Effector memory CD8-positive, alpha-beta T cell (primary cell): ENCODE measurements around the gene ASPSCR1.
A peak's percentile ranks its signal among the peaks of the same experiment; 100 is the strongest.

Experiments used
- ATAC-seq: fragments of 150-1000 bp; cut with Tn5 transposase; replicated peaks from 2 replicates; pipeline ENCODE4 v1.10.0; 2021; ENCODE audit warnings: mild to moderate bottlenecking, moderate library complexity
- DNase-seq, 3 experiments: peaks; one replicate each; pipeline ENCODE4 v3.0.0; 2021
- H3K27ac Mint-ChIP-seq, 2 donors: one replicate each; pipeline ENCODE4 v1.8.0; 2022; ENCODE audit warnings: mild to moderate bottlenecking in 2 of 2, mixed read lengths in 2 of 2, moderate library complexity in 2 of 2
- H3K27me3 Mint-ChIP-seq, 2 donors: one replicate each; pipeline ENCODE4 v1.8.0; 2022; ENCODE audit warnings: mixed read lengths in 2 of 2
- H3K36me3 Mint-ChIP-seq: one replicate; pipeline ENCODE4 v1.8.0; 2022; ENCODE audit warnings: mild to moderate bottlenecking, moderate library complexity, mixed read lengths; ENCODE audit not compliant: insufficient read depth
- H3K4me1 Mint-ChIP-seq, 2 donors: one replicate each; pipeline ENCODE4 v1.8.0; 2022; ENCODE audit warnings: low read depth in 2 of 2, mixed read lengths in 2 of 2
- H3K4me3 Mint-ChIP-seq, 2 donors: one replicate each; pipeline ENCODE4 v1.8.0; 2022; ENCODE audit warnings: mild to moderate bottlenecking in 2 of 2, mixed read lengths in 2 of 2, moderate library complexity in 2 of 2
- H3K9me3 Mint-ChIP-seq, 2 donors: one replicate each; pipeline ENCODE4 v1.8.0; 2022; ENCODE audit warnings: mixed read lengths in 2 of 2

The ASPSCR1 gene

DNA sequence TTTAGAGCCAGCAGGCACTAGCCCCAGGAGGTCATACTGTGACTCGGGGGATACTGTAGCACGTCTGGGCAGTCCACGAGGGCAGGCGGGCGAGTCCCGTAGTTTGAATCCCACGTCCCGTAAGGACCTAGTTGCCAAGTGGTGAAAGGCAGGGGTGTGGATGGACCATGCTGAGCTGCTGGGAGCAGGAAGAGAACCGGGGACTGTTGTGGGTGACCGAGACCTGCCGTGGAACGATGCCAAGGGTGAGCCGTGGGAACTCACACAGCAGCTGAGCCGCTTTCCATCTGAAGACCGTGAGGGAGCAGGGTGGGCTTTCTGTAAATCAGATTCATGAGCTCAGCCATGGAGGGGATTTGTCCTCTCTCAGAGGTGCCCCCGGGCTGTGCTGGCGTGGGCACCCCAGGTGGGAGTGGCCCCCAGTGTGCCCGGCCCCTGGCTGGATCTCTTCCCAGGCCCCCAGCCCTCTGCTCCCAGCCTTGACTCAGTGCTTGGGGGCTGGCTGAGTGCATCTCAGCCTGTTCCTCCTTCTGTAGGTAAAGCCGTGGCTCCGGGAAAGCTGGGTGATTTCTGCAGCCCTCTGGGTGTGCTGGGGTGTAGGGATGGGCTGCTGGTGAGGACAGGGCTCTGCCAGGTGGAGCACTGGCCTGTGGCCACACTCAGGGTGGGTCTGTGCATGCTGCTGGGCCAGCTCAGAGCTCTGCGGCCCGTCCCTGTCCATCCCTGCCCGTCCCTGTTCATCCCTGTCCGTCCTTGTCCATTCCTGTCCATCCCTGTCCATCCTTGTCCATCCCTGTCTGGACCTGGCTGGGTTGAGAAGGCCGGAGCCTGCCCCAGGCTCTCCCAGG, 13.6 kb downstream of the ASPSCR1 start:
- ATAC-seq: no peak
- H3K4me3 Mint-ChIP-seq: no peak overlapping the region
- H3K9me3 Mint-ChIP-seq: no peaks in the 10 kb centered on the region
- peaks cover 13% of the 10 kb centered on the region for H3K36me3 Mint-ChIP-seq
- peaks cover 11 to 16% of the 10 kb centered on the region in 2 donors for H3K4me1 Mint-ChIP-seq
- H3K27me3 Mint-ChIP-seq: no peaks in the 10 kb centered on the region
- DNase-seq: no peak
- H3K27ac Mint-ChIP-seq: no peak overlapping the region

DNA sequence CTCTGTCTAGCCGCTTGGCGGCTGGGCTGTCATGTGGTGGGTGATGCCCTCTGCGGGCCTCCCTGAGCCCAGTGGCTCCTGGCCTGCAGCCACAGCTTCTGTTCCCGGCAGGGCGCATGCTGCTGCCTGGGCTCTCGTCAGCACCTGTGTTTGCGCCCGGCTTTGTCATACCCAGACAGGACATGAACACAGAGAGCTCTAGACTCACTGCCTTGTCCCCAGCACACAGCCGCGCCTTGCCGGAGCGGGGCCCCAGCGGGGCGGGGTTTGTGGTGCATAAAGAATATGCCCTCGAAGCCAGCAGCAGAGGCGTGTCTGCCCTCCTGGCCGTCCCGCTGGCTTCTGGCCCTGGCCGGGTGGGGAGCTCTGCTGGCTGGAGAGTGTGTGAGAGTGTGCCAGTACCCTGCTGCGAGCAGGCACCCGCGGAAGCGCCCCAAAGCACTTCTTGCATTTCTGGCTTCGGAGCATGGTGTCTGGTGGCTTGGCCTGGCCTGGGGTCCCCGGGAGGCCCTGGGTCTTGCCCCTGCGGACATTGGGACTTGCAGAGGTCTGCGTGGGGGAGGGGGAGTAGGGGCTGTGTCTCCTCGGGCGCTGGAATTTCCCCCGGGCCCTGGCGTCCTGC, 14.4 kb downstream of the ASPSCR1 start:
- Mint-ChIP-seq H3K4me3 (no peak overlapping the region), H3K36me3 (peaks cover 12% of the 10 kb centered on the region), H3K9me3 (no peaks in the 10 kb centered on the region), H3K4me1 (peaks cover 9 to 12% of the 10 kb centered on the region in 2 donors), H3K27me3 (no peaks in the 10 kb centered on the region), H3K27ac (no peak overlapping the region)
- DNase-seq (no peak), ATAC-seq (no peak)

- ATAC-seq: no peak
- DNase-seq: no peak
- Mint-ChIP-seq H3K36me3 (peaks cover 7% of the 10 kb centered on the region), H3K4me1 (peaks cover 7 to 8% of the 10 kb centered on the region in 2 donors), H3K9me3 (no peaks in the 10 kb centered on the region), H3K4me3 (no peak overlapping the region), H3K27me3 (no peaks in the 10 kb centered on the region), H3K27ac (no peak overlapping the region)
These were observed 15.1 kb downstream of the ASPSCR1 start for GRCh38 chr17:81992306-81993102.

DNA sequence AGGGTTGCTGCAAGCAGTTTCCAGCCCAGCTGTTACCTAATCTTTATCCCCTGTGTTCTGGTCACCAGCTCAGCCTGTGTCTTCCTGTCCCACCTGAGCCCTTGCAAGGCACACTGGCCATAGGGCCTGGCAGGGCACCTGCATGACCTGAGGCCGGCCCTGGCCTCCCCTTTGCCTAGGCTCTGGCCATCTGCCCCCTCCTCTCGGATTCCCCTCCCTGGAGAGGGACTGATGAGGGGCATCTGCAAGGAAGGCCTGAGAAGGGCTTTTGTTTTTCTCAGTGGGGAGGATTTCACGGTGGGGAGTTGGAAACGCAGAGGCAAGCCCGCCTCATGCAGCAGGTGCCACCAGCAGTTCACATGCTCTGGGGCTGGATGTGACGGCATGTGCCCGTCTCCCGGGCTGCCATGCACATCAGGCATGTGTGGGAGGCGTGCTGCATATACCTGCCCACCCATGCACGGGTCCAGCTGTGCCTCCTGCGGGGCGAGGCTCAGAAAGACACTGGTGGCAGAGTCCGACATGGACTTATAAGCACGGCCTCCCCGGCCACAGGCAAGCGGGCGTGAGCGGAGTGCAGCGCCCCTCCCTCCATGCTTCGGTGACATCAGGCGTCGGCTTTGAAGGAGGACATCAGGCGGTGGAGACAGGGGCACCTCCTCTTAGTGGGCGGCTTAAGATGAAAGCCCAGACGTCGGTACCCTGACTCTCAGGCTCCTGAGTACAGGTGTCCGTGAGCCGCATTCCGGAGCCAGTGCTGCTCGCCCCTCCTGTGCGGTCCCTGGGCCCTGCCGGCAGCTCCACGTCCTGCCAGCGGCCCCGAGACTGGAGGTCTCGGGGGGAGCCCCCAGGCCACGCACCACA, 16.5 kb downstream of the ASPSCR1 start:
- ATAC-seq (no peak), DNase-seq (no peak)
- H3K9me3 Mint-ChIP-seq: no peaks in the 10 kb centered on the region
- peaks cover 5% of the 10 kb centered on the region for H3K36me3 Mint-ChIP-seq
- peak overlapping the region in 1 of 2 donors; percentile 15 for H3K27ac Mint-ChIP-seq
- H3K4me3 Mint-ChIP-seq: no peak overlapping the region
- no peaks in the 10 kb centered on the region for H3K27me3 Mint-ChIP-seq
- H3K4me1 Mint-ChIP-seq: peaks cover 7 to 8% of the 10 kb centered on the region in 2 donors

- ATAC-seq: no peak
These were observed 17.4 kb downstream of the ASPSCR1 start for GRCh38 chr17:81994593-81995462.

DNA sequence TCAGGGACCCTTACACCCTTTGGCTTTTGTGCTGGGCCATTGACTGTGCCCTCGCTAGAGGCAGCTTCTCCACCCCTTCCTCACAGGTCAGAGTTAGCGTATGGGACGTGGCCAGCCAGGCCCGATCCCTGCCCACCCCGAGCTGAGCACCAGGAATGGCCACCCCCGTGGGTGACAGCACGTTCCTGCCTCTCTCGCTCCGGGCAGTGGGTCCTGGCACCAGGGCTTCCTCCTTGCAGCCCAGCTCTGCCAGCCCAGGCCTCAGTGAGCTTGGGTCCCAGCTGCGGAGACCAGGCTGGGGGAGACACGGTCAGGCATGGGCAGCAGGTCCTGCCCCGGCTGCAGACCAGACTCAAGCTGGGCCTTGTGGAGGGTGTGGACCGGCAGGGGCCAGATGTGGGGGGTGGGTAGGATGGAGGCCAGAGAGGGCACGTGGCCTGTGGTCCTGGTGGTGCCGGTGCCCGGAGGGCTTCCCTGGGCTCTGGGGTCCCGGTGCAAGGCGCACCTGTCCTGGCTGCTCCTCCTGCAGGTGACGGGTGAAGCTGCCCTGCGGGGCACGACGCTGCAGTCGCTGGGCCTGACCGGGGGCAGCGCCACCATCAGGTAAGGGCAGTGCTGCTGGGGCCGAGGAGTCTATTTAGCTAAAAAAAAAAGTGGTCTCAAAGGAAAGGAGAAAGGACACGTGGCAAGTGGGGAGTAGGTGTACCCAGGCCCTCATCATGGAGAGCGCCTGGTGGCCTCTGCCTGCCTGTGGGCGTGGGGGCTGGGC, 18.2 kb downstream of the ASPSCR1 start:
- Mint-ChIP-seq H3K27ac (no peak overlapping the region), H3K4me1 (peaks cover 5 to 6% of the 10 kb centered on the region in 2 donors), H3K36me3 (peaks cover 8% of the 10 kb centered on the region), H3K4me3 (no peak overlapping the region), H3K9me3 (no peaks in the 10 kb centered on the region), H3K27me3 (no peaks in the 10 kb centered on the region)
- ATAC-seq (no peak), DNase-seq (no peak)

More at GRCh38 chr17:81994593-81995462, 17.4 kb downstream of the ASPSCR1 start:
- H3K9me3 Mint-ChIP-seq: no peaks in the 10 kb centered on the region
- no peaks in the 10 kb centered on the region for H3K27me3 Mint-ChIP-seq
- DNase-seq: no peak
- peaks cover 8% of the 10 kb centered on the region for H3K36me3 Mint-ChIP-seq
- peaks cover 5 to 8% of the 10 kb centered on the region in 2 donors for H3K4me1 Mint-ChIP-seq
- H3K4me3 Mint-ChIP-seq: no peak overlapping the region
- H3K27ac Mint-ChIP-seq: no peak overlapping the region

- H3K4me3 Mint-ChIP-seq: no peak overlapping the region
- H3K9me3 Mint-ChIP-seq: no peaks in the 10 kb centered on the region
- no peaks in the 10 kb centered on the region for H3K27me3 Mint-ChIP-seq
- no peak for ATAC-seq
- H3K4me1 Mint-ChIP-seq: peaks cover 3% of the 10 kb centered on the region in 2 donors
- H3K36me3 Mint-ChIP-seq: peaks cover 8% of the 10 kb centered on the region
- H3K27ac Mint-ChIP-seq: no peak overlapping the region
- no peak for DNase-seq
These were observed 18.9 kb downstream of the ASPSCR1 start for GRCh38 chr17:81996232-81996756.

DNA sequence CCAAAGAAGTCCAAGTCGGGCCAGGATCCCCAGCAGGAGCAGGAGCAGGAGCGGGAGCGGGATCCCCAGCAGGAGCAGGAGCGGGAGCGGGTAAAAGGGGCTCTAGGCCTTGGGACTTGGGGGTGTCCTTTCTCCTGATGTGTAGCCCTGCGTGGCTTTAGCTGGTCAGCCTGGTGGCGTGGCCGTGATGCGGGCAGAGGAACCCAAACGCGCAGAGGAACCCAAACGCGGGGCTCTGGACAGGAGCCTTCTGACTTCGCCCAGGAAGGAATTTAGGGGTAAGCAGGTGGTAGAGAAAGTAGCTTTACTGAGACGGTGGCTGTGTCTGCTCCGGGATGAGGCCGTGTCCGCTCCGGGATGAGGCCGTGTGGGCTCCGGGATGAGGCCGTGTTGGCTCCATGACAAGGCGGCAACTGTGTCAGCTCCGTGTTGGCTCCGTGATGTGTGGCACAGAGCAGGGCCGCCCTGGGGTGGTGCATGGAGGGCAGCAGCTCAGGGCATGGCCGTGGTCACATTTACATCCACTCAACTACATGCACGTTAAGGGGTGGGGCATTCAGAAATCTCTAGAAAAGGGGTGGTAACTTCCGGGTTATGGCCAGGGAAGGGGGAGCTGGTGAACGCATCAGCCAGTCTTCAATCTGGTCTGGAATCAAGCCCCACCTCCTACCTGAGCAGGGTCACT, 19.5 kb downstream of the ASPSCR1 start:
- no peak overlapping the region for H3K4me3 Mint-ChIP-seq
- H3K27ac Mint-ChIP-seq: no peak overlapping the region
- DNase-seq (no peak), ATAC-seq (no peak)
- H3K27me3 Mint-ChIP-seq: no peaks in the 10 kb centered on the region
- peaks cover 8% of the 10 kb centered on the region for H3K36me3 Mint-ChIP-seq
- H3K9me3 Mint-ChIP-seq: no peaks in the 10 kb centered on the region
- peaks cover 3% of the 10 kb centered on the region in 2 donors for H3K4me1 Mint-ChIP-seq

DNA sequence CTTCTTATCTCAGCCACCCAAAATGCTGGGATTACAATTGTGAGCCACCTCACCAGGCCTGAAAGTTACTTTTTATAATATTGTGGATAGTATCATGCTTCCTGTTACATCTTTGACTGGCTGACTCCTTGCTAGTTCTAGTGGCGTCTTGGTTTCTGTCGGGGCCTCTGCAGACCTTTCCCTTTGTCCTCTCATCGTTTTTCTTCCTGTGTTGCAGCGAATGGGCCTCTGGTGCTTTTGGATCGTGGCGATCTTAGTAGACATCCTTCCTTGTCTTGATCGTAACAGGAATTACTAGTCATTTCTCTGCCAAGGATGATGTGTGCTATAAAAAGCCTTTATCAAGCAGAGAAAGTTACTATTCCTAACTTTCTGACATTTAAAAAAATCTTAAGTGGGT, 20.8 kb downstream of the ASPSCR1 start:
- peaks cover 8% of the 10 kb centered on the region for H3K36me3 Mint-ChIP-seq
- no peaks in the 10 kb centered on the region for H3K9me3 Mint-ChIP-seq
- no peaks in the 10 kb centered on the region for H3K27me3 Mint-ChIP-seq
- DNase-seq (no peak), ATAC-seq (no peak)
- peaks cover 3% of the 10 kb centered on the region in 2 donors for H3K4me1 Mint-ChIP-seq
- H3K27ac Mint-ChIP-seq: no peak overlapping the region
- no peak overlapping the region for H3K4me3 Mint-ChIP-seq

DNA sequence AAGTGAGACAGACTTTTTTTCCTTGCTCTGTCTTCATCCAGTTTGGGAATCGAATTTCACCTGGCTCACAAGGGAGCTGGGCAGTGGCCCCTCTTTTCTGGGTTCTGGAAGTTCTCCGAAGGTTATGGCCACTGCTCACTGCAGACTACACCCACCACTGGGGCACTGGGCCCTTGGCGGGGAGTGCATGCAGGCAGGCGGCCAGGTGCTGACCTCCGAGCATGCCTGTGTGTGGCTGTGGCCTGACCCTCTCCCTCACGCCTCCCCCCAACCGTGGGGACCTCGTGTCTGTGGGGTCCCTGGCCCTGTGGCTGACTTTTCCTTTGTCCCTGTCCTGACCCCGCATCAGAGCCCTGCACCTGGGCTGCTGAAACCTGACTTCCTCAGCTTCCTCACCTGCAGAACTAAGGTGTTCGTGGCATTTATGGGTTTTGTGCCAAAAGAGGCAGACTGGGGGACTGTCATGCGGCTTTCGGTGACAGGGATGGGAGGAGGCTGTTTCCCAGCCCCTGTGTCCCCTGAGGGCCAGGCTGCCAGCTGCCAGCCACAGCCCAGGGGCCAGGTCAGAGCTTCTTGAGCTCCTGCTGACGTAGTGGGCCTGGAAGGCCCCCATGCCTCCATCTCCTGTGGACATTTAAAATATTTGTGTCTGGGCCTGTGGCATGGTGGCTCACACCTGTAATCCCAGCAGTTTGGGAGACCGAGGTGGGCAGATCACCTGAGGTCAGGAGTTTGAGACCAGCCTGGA, 21.4 kb downstream of the ASPSCR1 start:
- Mint-ChIP-seq H3K27me3 (no peaks in the 10 kb centered on the region), H3K9me3 (no peaks in the 10 kb centered on the region)
- ATAC-seq: no peak

More for the DNA sequence above, 21.4 kb downstream of the ASPSCR1 start:
- H3K36me3 Mint-ChIP-seq: peaks cover 8% of the 10 kb centered on the region
- no peak overlapping the region for H3K4me3 Mint-ChIP-seq
- no peak for DNase-seq
- peaks cover under 1 to 3% of the 10 kb centered on the region in 2 donors for H3K4me1 Mint-ChIP-seq
- H3K27ac Mint-ChIP-seq: no peak overlapping the region
